Neuron (in vitro differentiated cells): Measurements from ENCODE around the gene SERPINB1.

ENCODE experiments used
- H2AFZ ChIP-seq: one replicate; pipeline ENCODE4 v1.6.1; 2013; ENCODE audit warnings: low read depth, mild to moderate bottlenecking, inconsistent platforms, low read length, moderate library complexity
- H3K27me3 ChIP-seq: one replicate; pipeline ENCODE4 v1.6.1; 2013; ENCODE audit warnings: low read length; ENCODE audit not compliant: insufficient read depth
- H3K36me3 ChIP-seq: one replicate; pipeline ENCODE4 v1.6.1; 2013; ENCODE audit warnings: low read length; ENCODE audit not compliant: insufficient read depth
- H3K4me1 ChIP-seq: one replicate; pipeline ENCODE4 v1.6.1; 2013; ENCODE audit warnings: low read length; ENCODE audit not compliant: insufficient read depth
- H3K4me3 ChIP-seq: 2 replicates; pipeline ENCODE4 v1.5.1; 2013; ENCODE audit warnings: mild to moderate bottlenecking, low read length, moderate library complexity
- H3K9me3 ChIP-seq: one replicate; pipeline ENCODE4 v1.6.1; 2013; ENCODE audit warnings: low read length

SERPINB1 gene

DNA sequence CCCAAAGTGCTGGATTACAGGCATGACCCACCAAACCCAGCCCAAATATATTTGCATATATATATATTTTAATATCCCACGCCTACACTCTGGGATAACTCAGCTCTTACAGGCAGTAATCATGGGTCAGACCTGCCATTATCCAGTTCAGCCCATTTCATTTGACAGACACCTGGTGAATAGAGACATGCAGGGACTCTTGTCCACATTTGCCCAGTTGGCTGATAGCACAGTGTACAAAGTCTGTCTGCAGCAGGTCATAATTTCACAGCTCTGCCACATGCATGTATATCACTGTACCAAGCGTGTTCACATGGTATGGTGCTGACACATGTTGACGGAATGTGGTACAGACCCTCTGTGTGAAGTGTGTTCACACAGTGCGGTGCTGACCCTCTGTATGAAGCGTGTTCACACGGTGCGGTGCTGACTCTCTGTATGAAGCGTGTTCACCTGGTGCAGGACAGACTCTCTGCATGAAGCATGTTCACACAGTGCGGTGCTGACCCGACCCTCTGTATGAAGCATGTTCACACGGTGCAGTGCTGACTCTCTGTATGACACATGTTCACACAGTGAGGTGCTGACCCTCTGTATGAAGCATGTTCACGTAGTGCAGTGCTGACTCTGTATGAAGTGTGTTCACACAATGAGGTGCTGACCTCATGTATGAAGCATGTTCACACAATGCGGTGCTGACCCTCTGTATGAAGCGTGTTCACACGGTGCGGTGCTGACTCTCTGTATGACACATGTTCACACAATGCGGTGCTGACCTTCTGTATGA lies 10.3 kb upstream of the SERPINB1 start:
- H3K36me3 ChIP-seq, result no peaks in the 10 kb centered on the region
- no peaks in the 10 kb centered on the region for H3K9me3 ChIP-seq
- H3K27me3 ChIP-seq, result no peaks in the 10 kb centered on the region
- H3K4me3 ChIP-seq, result no peak overlapping the region
- H3K4me1 ChIP-seq, result peaks cover 24% of the 10 kb centered on the region
- no peak overlapping the region for H2AFZ ChIP-seq

DNA sequence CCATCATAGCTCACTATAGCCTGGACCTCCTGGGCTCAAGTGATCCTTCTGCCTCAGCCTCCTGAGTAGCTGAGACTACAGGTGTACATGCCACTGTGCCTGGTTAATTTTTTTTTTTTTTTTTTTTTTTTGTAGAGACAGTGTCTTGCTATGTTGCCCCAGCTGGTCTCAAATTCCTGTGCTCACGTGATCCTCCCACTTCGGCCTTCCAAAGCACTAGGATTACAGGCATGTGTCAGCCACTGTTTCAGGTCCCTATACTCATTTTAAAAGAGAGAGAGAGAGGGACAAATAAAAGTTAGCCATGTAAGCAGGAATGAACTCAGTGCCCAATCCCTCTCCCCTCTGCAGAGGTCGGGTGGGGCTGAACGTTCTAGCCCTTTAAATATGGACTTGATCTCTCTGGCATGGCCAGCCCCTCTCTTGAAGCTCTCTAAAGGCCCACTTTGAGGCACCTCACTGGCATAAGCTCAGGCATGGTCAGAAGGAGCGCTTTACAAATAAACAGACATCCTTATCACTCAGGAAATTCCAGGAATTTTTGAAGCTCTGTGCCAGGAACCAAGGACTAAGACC lies 9.0 kb upstream of the SERPINB1 start:
- Histone ChIP-seq H2AFZ (no peak overlapping the region), H3K27me3 (no peaks in the 10 kb centered on the region), H3K4me3 (no peak overlapping the region), H3K4me1 (peaks cover 25% of the 10 kb centered on the region), H3K36me3 (no peaks in the 10 kb centered on the region), H3K9me3 (no peaks in the 10 kb centered on the region)

DNA sequence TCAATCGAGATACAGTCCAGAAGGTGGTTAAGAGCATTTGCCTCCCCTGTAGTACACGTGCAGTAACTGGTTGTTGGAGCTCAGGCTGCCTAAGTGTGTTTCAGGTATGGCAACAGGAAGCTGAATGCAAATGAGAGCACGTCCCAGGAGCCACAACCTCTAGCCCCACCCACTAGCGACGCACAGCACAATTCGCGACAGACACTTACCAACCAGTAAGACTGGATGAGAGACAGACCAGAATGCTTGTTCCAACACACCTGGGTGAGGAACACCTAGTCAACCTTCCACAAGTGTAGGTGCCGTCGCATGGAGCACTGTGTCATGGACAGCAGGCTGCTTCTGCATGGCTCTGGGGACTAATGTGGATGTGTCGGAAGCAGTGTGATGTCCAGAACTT lies 7.2 kb upstream of the SERPINB1 start:
- H3K27me3 ChIP-seq, result no peaks in the 10 kb centered on the region
- H2AFZ ChIP-seq, result no peak overlapping the region
- peaks cover 7% of the 10 kb centered on the region for H3K4me1 ChIP-seq
- H3K9me3 ChIP-seq, result no peaks in the 10 kb centered on the region
- no peak overlapping the region for H3K4me3 ChIP-seq
- H3K36me3 ChIP-seq, result no peaks in the 10 kb centered on the region

DNA sequence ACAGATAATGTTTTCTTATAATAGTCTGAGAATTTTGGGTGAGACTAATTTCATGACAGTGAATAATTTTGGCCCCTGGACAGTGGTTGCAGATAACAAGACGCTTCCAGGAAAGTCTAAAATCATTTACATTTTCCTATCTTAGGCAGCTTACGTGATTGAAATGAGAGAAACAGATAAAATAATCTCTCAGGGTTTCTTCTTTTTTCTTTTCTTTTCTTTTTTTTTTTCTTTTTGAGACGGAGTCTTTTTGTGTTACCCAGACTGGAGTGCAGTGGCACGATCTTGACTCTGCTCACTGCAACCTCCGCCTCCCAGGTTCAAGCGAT lies 4.2 kb upstream of the SERPINB1 start:
- Histone ChIP-seq H2AFZ (no peak overlapping the region), H3K4me3 (no peak overlapping the region), H3K4me1 (peaks cover 8% of the 10 kb centered on the region), H3K27me3 (no peaks in the 10 kb centered on the region), H3K9me3 (no peaks in the 10 kb centered on the region), H3K36me3 (no peaks in the 10 kb centered on the region)

DNA sequence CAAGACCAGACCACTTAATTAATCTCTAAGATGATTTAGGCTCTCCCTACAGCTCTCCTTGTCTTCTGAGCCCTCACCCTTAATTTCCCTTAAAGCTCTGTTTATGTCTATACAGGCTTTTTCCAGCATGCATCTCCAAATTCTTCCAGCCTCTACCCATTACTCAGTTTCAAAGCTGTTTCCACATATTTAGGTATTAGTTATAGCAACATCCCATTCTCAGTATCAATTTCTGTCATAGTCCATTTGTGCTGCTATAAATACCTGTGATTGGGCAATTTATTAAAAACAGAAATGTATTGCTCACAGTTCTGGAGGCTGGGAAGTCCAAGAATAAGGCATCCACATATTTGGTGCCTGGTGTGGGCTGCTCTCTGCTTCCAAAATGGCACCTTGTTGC lies 2.3 kb upstream of the SERPINB1 start:
- no peak overlapping the region for H2AFZ ChIP-seq
- H3K36me3 ChIP-seq, result no peaks in the 10 kb centered on the region
- peaks cover 24% of the 10 kb centered on the region for H3K4me1 ChIP-seq
- H3K9me3 ChIP-seq, result no peaks in the 10 kb centered on the region
- H3K27me3 ChIP-seq, result no peaks in the 10 kb centered on the region
- H3K4me3 ChIP-seq, result no peak overlapping the region

DNA sequence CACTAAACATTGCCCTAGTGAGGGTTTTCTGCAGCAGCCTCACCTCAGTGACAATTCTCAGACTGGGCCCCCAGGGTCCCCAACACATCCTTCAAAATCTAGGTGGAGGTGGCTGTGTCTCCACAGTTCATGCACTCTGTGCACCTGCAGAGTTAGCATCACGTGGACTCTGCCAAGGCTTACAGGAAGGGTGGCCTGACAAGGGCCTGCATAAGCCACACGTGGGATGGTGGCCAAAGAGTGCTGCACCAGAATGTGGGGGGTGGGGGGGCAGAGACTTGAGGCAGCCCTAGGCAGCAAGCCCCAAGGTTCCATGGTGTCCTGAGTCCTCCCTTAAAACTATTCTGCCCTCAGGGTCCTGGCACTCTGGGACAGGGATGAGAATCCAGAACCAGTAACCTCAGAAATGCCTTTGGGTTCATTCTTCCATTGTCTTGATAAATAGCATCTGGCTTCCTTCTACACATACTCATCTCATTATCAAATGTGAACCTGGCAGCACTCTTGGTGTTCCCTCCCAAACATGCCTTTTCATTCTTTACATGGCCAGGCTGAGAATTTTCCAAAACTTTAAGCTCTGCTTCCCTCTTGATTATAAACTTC lies 1.6 kb upstream of the SERPINB1 start:
- no peaks in the 10 kb centered on the region for H3K27me3 ChIP-seq
- no peaks in the 10 kb centered on the region for H3K9me3 ChIP-seq
- H3K36me3 ChIP-seq, result no peaks in the 10 kb centered on the region
- H3K4me1 ChIP-seq, result peaks cover 25% of the 10 kb centered on the region
- H3K4me3 ChIP-seq, result no peak overlapping the region
- no peak overlapping the region for H2AFZ ChIP-seq

DNA sequence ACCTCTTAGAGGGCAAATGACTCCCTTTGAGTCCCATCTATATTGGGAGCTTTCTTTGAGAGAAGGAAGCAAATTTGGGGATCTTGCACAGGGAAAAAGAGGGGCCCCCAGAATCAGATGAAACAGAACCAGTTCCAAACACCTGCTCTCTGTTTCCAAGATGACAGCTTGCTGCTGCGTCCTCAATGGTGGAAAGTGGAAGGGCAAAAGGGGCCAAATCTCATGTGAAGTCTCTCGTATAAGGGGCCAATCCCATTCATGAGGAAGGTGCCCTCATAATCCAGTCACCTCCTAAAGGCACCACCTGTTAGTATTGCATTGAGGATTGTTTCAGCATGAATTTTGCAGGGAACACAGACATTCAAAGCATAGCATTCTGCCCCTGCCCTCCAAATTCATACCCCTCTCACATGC lies 483 bp upstream of the SERPINB1 start:
- Histone ChIP-seq H3K36me3 (no peaks in the 10 kb centered on the region), H3K27me3 (no peaks in the 10 kb centered on the region), H3K4me3 (peak overlapping the region; percentile 9), H3K9me3 (no peaks in the 10 kb centered on the region), H3K4me1 (peaks cover 25% of the 10 kb centered on the region), H2AFZ (no peak overlapping the region)

DNA sequence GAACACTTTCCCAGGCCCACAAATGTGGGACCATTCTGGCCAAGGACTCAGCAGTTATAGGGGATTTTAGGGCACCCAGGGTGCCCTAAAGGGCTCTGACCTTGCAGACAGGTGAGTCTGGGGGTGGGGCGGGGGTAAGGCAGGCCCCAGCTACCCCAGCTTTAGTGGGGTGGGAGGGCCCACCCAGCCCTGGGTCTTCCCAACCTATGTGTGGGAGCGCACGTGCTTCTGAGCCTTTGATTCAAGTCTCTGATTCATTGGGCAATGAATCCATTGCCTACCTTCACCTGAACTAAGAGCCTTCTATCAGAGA lies 958 bp downstream of the SERPINB1 start:
- Histone ChIP-seq H3K4me1 (peaks cover 21% of the 10 kb centered on the region), H2AFZ (no peak overlapping the region), H3K36me3 (no peaks in the 10 kb centered on the region), H3K27me3 (no peaks in the 10 kb centered on the region), H3K4me3 (peak overlapping the region; percentile 43), H3K9me3 (no peaks in the 10 kb centered on the region)

DNA sequence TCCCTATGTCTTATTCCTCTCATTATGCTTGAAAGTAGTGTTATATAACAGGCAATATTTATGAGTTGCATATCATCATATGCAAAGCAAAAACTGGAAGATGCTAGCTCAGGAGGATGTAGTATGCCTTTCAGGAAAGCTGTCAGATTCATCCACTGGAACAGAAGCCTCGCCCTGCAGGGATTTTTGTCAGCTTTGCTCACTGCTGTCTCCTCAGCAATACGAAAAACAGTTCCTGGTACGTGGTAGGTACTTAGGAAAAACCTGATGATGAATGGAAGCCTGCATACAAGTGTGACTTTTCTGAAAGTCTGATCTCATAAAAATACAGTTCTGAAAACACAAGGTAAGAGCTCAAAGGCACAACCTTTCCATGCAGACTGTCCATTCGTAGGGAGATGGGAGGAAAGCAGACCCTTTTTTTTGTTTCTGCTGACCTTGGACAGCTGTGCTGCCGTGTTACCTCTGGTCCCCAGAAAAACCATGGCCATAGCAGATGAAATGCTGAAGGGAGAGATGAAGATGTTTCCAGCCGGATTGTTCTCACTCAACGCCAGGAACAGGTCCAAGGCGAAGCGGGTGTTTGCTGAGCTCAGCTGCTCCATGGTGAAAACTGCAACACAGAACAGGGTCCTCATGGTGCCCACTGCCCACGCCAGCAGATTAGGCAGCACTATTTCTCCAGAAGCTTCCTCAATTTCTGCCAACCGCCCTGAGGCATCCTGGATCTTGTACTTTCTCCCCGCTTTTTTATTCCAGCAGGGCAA lies 1.5 kb downstream of the SERPINB1 start:
- Histone ChIP-seq H3K27me3 (no peaks in the 10 kb centered on the region), H3K36me3 (no peaks in the 10 kb centered on the region), H3K4me1 (peaks cover 21% of the 10 kb centered on the region), H3K4me3 (no peak overlapping the region), H2AFZ (no peak overlapping the region), H3K9me3 (no peaks in the 10 kb centered on the region)

DNA sequence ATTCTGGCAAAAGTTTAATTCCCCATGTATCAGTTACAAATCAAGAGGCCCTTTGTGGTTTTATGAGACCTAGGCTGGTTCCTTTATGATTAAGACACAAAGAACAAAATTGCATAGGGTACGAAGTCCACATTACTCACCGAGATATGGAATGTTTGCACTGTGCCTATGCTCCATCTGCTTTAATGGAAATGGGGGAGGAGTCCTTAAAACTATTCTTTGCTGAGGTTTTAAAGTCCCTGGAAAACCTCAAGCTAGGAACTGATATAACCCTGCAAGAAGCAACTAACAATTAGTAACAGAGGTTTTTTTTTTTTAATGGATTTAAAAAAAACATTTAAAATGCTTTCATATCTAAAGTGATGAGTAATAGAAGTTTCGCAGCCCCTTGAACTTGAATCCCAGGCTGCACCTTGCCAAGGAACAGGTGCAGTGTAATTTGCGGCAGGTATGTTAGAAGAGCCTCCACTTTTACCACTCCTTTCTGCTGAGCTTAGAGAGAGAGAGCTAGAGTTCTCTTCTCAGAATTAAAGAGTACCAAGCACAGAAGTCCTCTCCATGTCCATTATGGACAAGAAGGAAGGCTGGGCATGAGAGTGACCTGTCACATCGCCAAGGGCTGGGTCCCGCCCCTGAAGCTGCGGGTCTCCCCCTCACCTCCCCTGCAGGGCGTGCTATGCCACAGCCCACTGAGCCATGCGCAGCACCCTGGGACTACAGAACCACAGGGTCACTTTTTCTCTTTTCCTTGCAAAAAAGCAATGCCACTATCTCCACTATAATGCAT lies 2.3 kb downstream of the SERPINB1 start:
- H3K9me3 ChIP-seq, result no peaks in the 10 kb centered on the region
- H2AFZ ChIP-seq, result no peak overlapping the region
- no peaks in the 10 kb centered on the region for H3K36me3 ChIP-seq
- H3K4me3 ChIP-seq, result no peak overlapping the region
- H3K27me3 ChIP-seq, result no peaks in the 10 kb centered on the region
- peaks cover 21% of the 10 kb centered on the region for H3K4me1 ChIP-seq

DNA sequence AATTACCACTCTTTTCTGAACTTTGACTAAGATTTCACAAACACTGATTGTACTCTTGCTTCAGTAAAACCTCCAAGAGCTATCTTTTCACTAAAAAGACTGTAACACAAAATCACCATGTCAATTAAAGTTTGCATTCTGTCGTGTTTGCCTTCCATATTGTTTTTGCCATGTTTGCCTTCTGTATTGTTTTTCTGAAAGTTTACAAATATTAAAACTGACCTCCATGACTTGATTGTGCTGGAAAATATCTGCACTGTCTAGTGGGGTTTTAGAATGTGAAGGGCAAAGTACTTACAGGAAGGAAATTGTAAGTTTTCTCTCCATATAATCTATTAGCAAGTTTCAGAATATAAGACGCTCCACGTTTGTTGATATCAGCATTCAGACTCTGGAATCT lies 3.4 kb downstream of the SERPINB1 start:
- Histone ChIP-seq H3K4me1 (peaks cover 21% of the 10 kb centered on the region), H3K36me3 (no peaks in the 10 kb centered on the region), H3K9me3 (no peaks in the 10 kb centered on the region), H3K27me3 (no peaks in the 10 kb centered on the region), H3K4me3 (no peak overlapping the region), H2AFZ (no peak overlapping the region)

DNA sequence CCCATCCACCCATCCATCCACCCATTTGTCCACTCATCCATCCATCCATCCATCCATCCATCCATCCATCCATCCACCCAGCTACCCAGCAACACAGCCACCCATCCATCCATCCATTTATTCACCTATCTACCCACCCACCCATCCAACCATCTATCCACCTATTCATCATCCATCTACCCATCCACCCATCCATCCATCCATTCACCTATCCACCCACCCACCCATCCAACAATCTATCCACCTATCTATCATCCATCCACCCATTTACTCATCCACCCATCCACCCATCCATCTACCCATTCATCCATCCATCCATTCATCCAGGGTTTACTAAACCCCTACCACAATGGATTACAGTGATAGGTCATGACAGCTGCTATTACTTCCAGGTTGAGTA lies 7.4 kb downstream of the SERPINB1 start:
- Histone ChIP-seq H3K9me3 (no peaks in the 10 kb centered on the region), H3K27me3 (no peaks in the 10 kb centered on the region), H3K4me1 (peaks cover 4% of the 10 kb centered on the region), H2AFZ (no peak overlapping the region), H3K4me3 (no peak overlapping the region), H3K36me3 (no peaks in the 10 kb centered on the region)

DNA sequence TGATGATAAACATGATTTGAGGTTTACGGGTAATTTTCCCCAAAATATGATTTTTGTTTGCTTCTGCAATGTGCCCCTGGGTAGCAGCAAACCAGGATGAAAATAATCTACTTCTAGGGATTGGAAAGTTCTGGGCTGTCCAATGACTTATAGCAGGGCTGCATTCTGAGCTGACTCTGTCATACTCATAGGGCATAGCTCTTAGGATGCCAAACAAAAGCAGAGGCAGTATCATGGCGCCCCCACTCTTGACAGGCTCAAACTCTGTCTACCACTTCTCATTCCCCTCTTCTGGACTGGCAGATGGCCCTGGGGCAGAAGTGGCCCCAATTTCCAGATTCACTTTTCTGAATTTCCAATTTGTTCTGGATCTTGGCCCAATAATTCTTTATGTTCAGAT lies 10.3 kb downstream of the SERPINB1 start:
- Histone ChIP-seq H3K4me1 (no peaks in the 10 kb centered on the region), H3K27me3 (no peaks in the 10 kb centered on the region), H2AFZ (no peak overlapping the region), H3K9me3 (no peaks in the 10 kb centered on the region), H3K36me3 (no peaks in the 10 kb centered on the region), H3K4me3 (no peak overlapping the region)
